Measurements from ENCODE around the gene YWHAG.

YWHAG gene

DNA sequence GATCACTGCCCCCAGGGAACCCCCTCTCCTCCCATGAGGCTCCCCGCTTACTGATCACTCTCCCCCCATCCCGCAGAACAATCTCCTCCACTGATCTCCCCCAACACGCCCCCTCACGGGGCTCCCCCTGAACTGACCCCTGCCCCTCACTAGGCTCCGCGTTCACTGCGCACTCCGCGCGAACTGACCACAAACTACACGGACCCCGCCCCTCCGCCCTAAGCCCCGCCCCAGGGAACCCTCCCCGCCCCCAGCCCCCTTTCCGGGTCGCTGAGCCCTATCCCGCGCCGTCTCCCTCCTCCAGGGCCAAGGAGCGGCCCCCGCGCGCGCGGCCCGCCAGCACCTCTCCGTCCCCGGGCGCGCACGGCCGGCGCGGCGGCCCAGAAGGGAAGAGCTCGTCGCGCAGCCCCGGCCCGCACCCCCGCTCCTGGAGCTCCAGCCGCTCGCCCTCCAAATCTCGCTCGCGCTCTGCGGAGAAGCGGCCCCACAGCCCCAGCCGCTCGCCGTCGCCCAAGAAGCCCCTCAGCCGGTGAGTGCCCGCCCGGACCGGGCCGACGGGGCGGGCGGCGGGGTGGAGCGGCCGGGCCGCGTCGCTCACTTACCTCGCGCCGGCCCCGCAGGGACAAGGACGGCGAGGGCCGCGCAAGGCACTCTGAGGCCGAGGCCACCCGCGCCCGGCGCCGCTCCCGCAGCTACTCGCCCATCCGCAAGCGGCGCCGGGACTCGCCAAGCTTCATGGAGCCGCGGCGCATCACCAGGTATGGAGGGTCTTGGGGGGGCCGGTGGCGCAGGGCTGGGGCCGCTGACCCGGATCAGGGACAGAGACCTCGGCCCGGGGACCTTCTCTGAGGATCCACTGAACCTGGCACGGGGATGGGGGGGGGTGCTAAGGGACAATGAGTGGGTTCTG is 76.2 kb downstream of the YWHAG start:
- DNase-seq (ENCODE audit: low read depth) = no peak
- TF ChIP-seq, protein P1, sequence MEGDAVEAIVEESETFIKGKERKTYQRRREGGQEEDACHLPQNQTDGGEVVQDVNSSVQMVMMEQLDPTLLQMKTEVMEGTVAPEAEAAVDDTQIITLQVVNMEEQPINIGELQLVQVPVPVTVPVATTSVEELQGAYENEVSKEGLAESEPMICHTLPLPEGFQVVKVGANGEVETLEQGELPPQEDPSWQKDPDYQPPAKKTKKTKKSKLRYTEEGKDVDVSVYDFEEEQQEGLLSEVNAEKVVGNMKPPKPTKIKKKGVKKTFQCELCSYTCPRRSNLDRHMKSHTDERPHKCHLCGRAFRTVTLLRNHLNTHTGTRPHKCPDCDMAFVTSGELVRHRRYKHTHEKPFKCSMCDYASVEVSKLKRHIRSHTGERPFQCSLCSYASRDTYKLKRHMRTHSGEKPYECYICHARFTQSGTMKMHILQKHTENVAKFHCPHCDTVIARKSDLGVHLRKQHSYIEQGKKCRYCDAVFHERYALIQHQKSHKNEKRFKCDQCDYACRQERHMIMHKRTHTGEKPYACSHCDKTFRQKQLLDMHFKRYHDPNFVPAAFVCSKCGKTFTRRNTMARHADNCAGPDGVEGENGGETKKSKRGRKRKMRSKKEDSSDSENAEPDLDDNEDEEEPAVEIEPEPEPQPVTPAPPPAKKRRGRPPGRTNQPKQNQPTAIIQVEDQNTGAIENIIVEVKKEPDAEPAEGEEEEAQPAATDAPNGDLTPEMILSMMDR (IDR thresholded peaks at IDR 0.05; ENCODE audit: low read length, missing control alignments) = no peak
- H3K4me3 ChIP-seq (replicated peaks; ENCODE audit: low read depth, low read length) = peak overlapping the region; percentile 42

DNA sequence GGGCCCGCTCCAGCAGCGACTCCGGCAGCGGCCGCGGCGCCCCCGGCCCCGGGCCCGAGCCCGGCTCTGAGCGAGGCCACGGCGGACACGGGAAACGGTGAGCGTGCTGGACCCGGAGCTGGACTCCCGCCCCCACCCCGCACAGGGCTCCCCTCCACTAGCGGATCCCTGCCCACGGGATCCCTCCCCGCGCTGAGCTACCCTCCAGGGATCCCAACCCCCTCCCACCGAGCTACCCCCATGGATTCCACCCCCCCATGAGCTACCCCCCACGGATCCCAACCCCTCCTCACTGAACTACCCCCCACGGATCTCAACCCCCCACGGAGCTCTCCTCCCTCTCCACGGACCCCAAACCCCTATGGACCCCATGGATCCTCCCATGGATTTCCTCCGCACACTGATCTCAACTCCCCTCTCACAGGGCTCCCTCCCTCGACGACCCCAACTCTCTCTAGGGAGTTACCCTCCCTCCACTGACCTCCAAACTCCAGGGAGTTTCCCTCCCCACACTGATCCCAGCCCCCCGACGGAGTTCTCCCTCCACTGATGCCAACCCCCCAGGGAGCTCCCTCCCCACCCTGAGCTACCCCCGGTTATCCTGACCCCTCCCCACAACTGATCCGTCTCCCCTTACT is 77.0 kb downstream of the YWHAG start:
- no peak for DNase-seq (ENCODE audit: low read depth)
- H3K4me3 ChIP-seq (replicated peaks; ENCODE audit: low read depth, low read length) = peak overlapping the region; percentile 42
- TF ChIP-seq, protein P1 (IDR thresholded peaks at IDR 0.05; ENCODE audit: low read length, missing control alignments) = no peak

DNA sequence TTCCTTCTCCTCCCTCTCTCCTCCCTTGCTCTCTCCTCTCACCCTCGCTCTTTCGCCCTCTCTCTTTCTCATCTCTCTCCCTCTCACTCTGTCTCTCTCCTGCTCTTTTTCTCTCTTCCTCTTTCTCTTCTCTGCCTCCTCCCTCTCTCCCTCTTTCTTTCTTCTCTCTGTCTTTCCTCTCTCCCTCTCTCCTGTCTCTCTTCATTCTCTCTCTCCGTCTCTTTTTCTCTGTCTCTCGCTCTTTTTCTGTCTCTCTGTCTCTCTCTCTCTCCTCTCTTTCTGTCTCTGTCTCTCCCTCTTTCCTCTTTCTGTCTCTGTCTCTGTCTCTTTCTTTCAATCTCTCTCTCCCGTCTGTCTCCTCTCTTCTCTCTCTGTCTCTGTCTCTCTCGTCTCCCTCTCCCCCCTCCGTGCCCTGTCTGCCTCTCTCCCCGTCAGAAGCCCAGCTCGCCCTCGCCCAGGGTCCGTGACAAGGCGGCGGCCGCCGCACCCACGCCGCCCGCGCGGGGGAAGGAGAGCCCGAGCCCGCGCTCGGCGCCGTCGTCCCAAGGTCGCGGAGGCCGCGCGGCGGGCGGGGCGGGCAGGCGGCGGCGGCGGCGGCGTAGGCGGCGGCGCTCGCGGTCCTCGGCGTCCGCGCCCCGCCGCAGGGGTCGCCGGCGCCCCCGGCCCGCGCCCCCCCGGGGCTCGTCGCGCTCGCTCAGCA is 77.6 kb downstream of the YWHAG start:
- H3K4me3 ChIP-seq (replicated peaks; ENCODE audit: low read depth, low read length) = peak overlapping the region; percentile 14
- no peak for DNase-seq (ENCODE audit: low read depth)
- TF ChIP-seq, protein P1 (IDR thresholded peaks at IDR 0.05; ENCODE audit: low read length, missing control alignments) = no peak

DNA sequence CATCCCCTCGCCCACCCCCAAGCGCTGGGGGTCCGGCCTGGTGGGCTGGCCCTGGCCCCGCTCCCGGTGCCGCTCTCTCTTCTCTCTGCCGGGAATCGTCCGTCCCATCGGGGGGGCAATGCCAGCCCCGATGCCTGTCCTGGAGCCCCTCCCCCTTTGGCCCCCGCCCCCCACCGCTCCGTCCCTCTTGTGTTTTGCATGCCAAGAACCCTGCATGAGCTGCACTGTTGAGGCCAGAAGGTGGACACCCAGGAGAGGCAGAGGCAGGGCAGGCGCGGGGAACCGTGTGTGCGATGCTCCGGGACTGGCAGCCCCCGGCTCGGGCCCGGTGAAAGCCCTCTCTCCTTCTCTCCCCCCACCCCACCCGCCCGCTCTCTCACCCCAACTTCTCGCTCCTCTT is 78.4 kb downstream of the YWHAG start:
- DNase-seq (ENCODE audit: low read depth) = no peak
- H3K4me3 ChIP-seq (replicated peaks; ENCODE audit: low read depth, low read length) = no peak overlapping the region
- TF ChIP-seq, protein P1 (IDR thresholded peaks at IDR 0.05; ENCODE audit: low read length, missing control alignments) = no peak

DNA sequence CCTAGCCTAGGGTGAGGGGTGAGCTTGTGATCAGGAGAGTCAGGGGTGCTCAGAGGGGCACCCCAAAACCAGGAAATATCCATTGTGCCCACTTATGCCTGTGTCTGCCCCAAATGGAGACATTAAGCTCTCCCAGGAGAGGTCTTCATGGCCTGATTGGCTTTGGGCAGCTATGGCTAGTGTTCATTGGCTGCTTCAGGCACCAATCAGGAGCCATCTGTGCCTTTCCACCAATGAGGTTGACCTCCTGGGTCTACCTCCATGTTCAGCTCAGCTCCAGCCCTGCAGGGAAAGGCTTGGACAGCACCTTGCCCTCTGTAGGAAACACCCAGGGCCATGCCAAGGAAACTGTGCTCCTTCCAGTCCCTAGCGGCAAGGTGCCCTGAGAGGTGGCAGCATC is 80.3 kb downstream of the YWHAG start:
- H3K4me3 ChIP-seq (replicated peaks; ENCODE audit: low read depth, low read length) = no peak overlapping the region
- TF ChIP-seq, protein P1 (IDR thresholded peaks at IDR 0.05; ENCODE audit: low read length, missing control alignments) = no peak
- no peak for DNase-seq (ENCODE audit: low read depth)
